ENCODE data around the gene PTPN20.

PTPN20 gene

GRCh38 chr10:47025253-47025539, 114.0 kb downstream of the PTPN20 start:
- Histone ChIP-seq H3K4me3 (replicated peaks; ENCODE audit: low read depth, low read length) (no peak overlapping the region), H3K27me3 (replicated peaks; ENCODE audit: control insufficient read depth, insufficient read depth, low read length) (peaks cover 2% of the 10 kb centered on the region), H3K36me3 (ENCODE audit: control insufficient read depth, insufficient read depth, low read length) (no peaks in the 10 kb centered on the region)
- DNase-seq (ENCODE audit: extremely low read depth, insufficient read length), result no peak
- TF ChIP-seq CTCF (IDR thresholded peaks at IDR 0.05; ENCODE audit: insufficient read depth, low read length, poor library complexity, severe bottlenecking), result no peak

GRCh38 chr10:47025540-47026300, 114.5 kb downstream of the PTPN20 start:
- no peak for TF ChIP-seq CTCF (IDR thresholded peaks at IDR 0.05; ENCODE audit: insufficient read depth, low read length, poor library complexity, severe bottlenecking)
- no peaks in the 10 kb centered on the region for H3K36me3 ChIP-seq (ENCODE audit: control insufficient read depth, insufficient read depth, low read length)
- H3K4me3 ChIP-seq (replicated peaks; ENCODE audit: low read depth, low read length), result no peak overlapping the region
- peaks cover 2% of the 10 kb centered on the region for H3K27me3 ChIP-seq (replicated peaks; ENCODE audit: control insufficient read depth, insufficient read depth, low read length)
- no peak for DNase-seq (ENCODE audit: extremely low read depth, insufficient read length)

GRCh38 chr10:47026301-47027107, 115.3 kb downstream of the PTPN20 start:
- Histone ChIP-seq H3K27me3 (replicated peaks; ENCODE audit: control insufficient read depth, insufficient read depth, low read length) (peaks cover 2% of the 10 kb centered on the region), H3K36me3 (ENCODE audit: control insufficient read depth, insufficient read depth, low read length) (no peaks in the 10 kb centered on the region)
- TF ChIP-seq CTCF (IDR thresholded peaks at IDR 0.05; ENCODE audit: insufficient read depth, low read length, poor library complexity, severe bottlenecking), result no peak

GRCh38 chr10:47027108-47027783, 116.0 kb downstream of the PTPN20 start:
- no peak overlapping the region for H3K4me3 ChIP-seq (replicated peaks; ENCODE audit: low read depth, low read length)
- peaks cover 2% of the 10 kb centered on the region for H3K27me3 ChIP-seq (replicated peaks; ENCODE audit: control insufficient read depth, insufficient read depth, low read length)
- no peak for TF ChIP-seq CTCF (IDR thresholded peaks at IDR 0.05; ENCODE audit: insufficient read depth, low read length, poor library complexity, severe bottlenecking)
- DNase-seq (ENCODE audit: extremely low read depth, insufficient read length), result no peak
- H3K36me3 ChIP-seq (ENCODE audit: control insufficient read depth, insufficient read depth, low read length), result no peaks in the 10 kb centered on the region

More at GRCh38 chr10:47026301-47027107, 115.3 kb downstream of the PTPN20 start:
- no peak for DNase-seq (ENCODE audit: extremely low read depth, insufficient read length)
- H3K4me3 ChIP-seq (replicated peaks; ENCODE audit: low read depth, low read length), result no peak overlapping the region

GRCh38 chr10:47027784-47028260, 116.6 kb downstream of the PTPN20 start:
- no peak for TF ChIP-seq CTCF (IDR thresholded peaks at IDR 0.05; ENCODE audit: insufficient read depth, low read length, poor library complexity, severe bottlenecking)
- Histone ChIP-seq H3K36me3 (ENCODE audit: control insufficient read depth, insufficient read depth, low read length) (no peaks in the 10 kb centered on the region), H3K27me3 (replicated peaks; ENCODE audit: control insufficient read depth, insufficient read depth, low read length) (peaks cover 2% of the 10 kb centered on the region), H3K4me3 (replicated peaks; ENCODE audit: low read depth, low read length) (no peak overlapping the region)
- no peak for DNase-seq (ENCODE audit: extremely low read depth, insufficient read length)
